Endothelial cell of umbilical vein (primary cell): Measurements from ENCODE around the gene ANKRD34B. TPM values are rescaled to one million over a fixed set of nuclear protein-coding genes. Genes with fewer than 3 reads are reported as not detected.

Experiments used
- BruUV-seq: library from RNA; stranded (reverse); fragments of 400-500 nt; replicated peaks from 2 replicates; lab custom pipeline; 2021; lab: Mats Ljungman, UMichigan
- CTCF ChIA-PET: fragments of 300-600, 350-600 bp; sonication (Branson Sonifier 250); formaldehyde crosslinking; loops from one replicate; lab custom pipeline; 2021; ENCODE audit warnings: antibody characterized with exemption, inconsistent platforms; lab: Charles Lee
- POLR2A ChIA-PET: fragments of 300-600, 350-600 bp; sonication (Branson Sonifier 250); formaldehyde crosslinking; loops from one replicate; lab custom pipeline; 2021; ENCODE audit warnings: antibody characterized with exemption, inconsistent platforms; lab: Charles Lee
- DNase-seq: peaks from one replicate; pipeline ENCODE4 v3.0.0-alpha.2; 2011; ENCODE audit warnings: low read depth, low spot score
- FAIRE-seq: peaks from 2 replicates; lab custom pipeline; 2011; peaks lifted over from hg19 to GRCh38; lab: Jason Lieb, UNC
- H2AFZ ChIP-seq: 2 replicates; pipeline ENCODE4 v1.6.0; 2012; ENCODE audit warnings: low read depth, low read length, control low read depth, inconsistent platforms
- H3K27ac ChIP-seq: 2 replicates; pipeline ENCODE4 v1.5.1; 2011; ENCODE audit warnings: low read depth, mild to moderate bottlenecking, control low read depth, low read length, moderate library complexity; ENCODE audit not compliant: insufficient read depth
- H3K27me3 ChIP-seq, 2 experiments: 2 replicates each; pipeline versions ENCODE4 v1.6.0 to v1.6.1; 2011; ENCODE audit warnings: low read length in 2 of 2, mixed read lengths in 1 of 2; ENCODE audit not compliant: control insufficient read depth in 2 of 2, insufficient read depth in 2 of 2
- H3K36me3 ChIP-seq, 2 experiments: 2 replicates in 1 of 2; 3 replicates in 1 of 2; pipeline ENCODE4 v1.5.1; 2011; ENCODE audit warnings: low read length in 2 of 2, mild to moderate bottlenecking in 1 of 2, moderate library complexity in 1 of 2; ENCODE audit not compliant: control insufficient read depth in 2 of 2, insufficient read depth in 2 of 2; ENCODE audit errors: extremely low read depth in 1 of 2
- H3K4me1 ChIP-seq: 3 replicates; pipeline ENCODE4 v1.5.1; 2011; ENCODE audit warnings: mild to moderate bottlenecking, low read length; ENCODE audit not compliant: control insufficient read depth, insufficient read depth; ENCODE audit errors: extremely low read depth
- H3K4me2 ChIP-seq: 2 replicates; pipeline ENCODE4 v1.6.1; 2011; ENCODE audit warnings: low read length, control low read depth, mixed read lengths; ENCODE audit not compliant: insufficient read depth
- H3K4me3 ChIP-seq, 3 experiments: fragments of 200-600 bp in 1 of 3; sonication (generic), shearing (Covaris generic) in 1 of 3; replicated peaks in 1 of 3; 2 replicates each; pipeline ENCODE4 v1.5.1; 2011 to 2016; ENCODE audit warnings: control low read depth in 3 of 3, low read length in 3 of 3, mild to moderate bottlenecking in 2 of 3, inconsistent platforms in 1 of 3, low read depth in 1 of 3, moderate library complexity in 1 of 3; ENCODE audit not compliant: insufficient read depth in 1 of 3
- H3K79me2 ChIP-seq: 2 replicates; pipeline ENCODE4 v1.6.0; 2012; ENCODE audit warnings: low read length, inconsistent platforms; ENCODE audit not compliant: control insufficient read depth, insufficient read depth
- H3K9ac ChIP-seq: replicated peaks from 2 replicates; pipeline ENCODE3; 2011; ENCODE audit warnings: low read length, control low read depth; ENCODE audit not compliant: insufficient read depth; ENCODE audit errors: extremely low read depth
- H3K9me1 ChIP-seq: replicated peaks from 3 replicates; pipeline ENCODE4 v1.6.0; 2011; ENCODE audit warnings: mild to moderate bottlenecking, low read length; ENCODE audit not compliant: control insufficient read depth, insufficient read depth; ENCODE audit errors: extremely low read depth
- H3K9me3 ChIP-seq: replicated peaks from 2 replicates; pipeline ENCODE4 v1.5.1; 2012; ENCODE audit warnings: low read length, inconsistent platforms; ENCODE audit not compliant: control insufficient read depth, insufficient read depth
- H4K20me1 ChIP-seq: replicated peaks from 2 replicates; pipeline ENCODE3; 2011; ENCODE audit warnings: mild to moderate bottlenecking, low read length; ENCODE audit not compliant: control insufficient read depth, insufficient read depth; ENCODE audit errors: extremely low read depth
- CTCF ChIP-seq, 2 donors: IDR thresholded peaks; 1 replicate in 1 of 2; 2 replicates in 1 of 2; pipeline ENCODE4 v1.5.1; 2011; ENCODE audit warnings: low read length in 2 of 2, mild to moderate bottlenecking in 2 of 2, moderate library complexity in 2 of 2, control low read depth in 1 of 2, inconsistent platforms in 1 of 2, low read depth in 1 of 2; ENCODE audit not compliant: insufficient read depth in 1 of 2; ENCODE audit errors: extremely low read depth in 1 of 2
- EZH2 ChIP-seq: IDR thresholded peaks from 2 replicates; pipeline ENCODE4 v1.6.1; 2012; ENCODE audit warnings: borderline replicate concordance, low read depth, mild to moderate bottlenecking, moderate library complexity, low read length, inconsistent platforms; ENCODE audit not compliant: severe bottlenecking
- POLR2AphosphoS5 ChIP-seq: IDR thresholded peaks from 2 replicates; pipeline ENCODE4 v1.6.1; 2012; ENCODE audit warnings: low read depth, mild to moderate bottlenecking, control low read depth, low read length, moderate library complexity; ENCODE audit not compliant: insufficient read depth
- dilution Hi-C: fragments of 300-500 bp; cut with MboI; formaldehyde crosslinking; loops from one replicate; pipeline ENCODE4 v1.15.0; 2019; ENCODE audit warnings: low sequenced_read_pairs; ENCODE audit not compliant: extremely low pct_ligation_motif_present
- intact Hi-C: fragments of 100-400 bp; cut with micrococcal nuclease; formaldehyde crosslinking; loops from one replicate; pipeline ENCODE4 v1.10.0; 2022
- polyA plus RNA-seq, 4 experiments: library from polyadenylated mRNA; depleted of rRNA in 3 of 4; stranded (reverse) in 3 of 4; unstranded in 1 of 4; fragments of >200 nt; gene quantifications; 2 replicates each; pipeline versions ENCODE4 v1.2.1 to v1.2.3, GENCODE V29; 2011 to 2012; ENCODE audit warnings: missing spikeins in 1 of 4
- total RNA-seq: library from RNA; stranded (reverse); gene quantifications from 2 replicates; pipeline ENCODE4 v1.2.3, GENCODE V29; 2021

Gene ANKRD34B
- total and polyA plus RNA-seq, 2 donors (not counting 3 experiments of a cell fraction or from before 2014, with no cell fraction given) = not detected

DNA sequence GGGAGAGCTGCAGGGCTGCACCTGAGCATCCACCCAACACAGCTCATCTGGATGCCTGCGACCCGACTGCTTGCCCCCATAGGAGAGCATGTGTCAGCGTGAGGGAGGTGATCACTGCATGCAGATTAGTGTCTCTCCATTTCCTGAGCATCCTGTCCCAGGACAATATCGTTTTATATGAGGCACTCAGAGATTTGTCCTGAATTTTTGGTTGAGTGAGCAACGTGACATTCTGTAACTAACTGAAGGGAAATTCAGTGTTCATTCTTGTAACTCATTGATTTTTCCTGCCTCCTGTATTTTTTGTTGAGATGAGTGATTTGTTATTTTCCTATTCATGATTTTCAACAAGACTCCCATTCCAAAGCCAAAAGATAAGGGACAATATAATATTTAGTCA lies 20.7 kb upstream of the ANKRD34B start:
- Histone ChIP-seq H3K27me3 (peaks cover 2 to 4% of the 10 kb centered on the region in 2 experiments), H3K4me2 (no peak overlapping the region), H2AFZ (no peak overlapping the region), H3K36me3 (no peaks in the 10 kb centered on the region), H3K79me2 (no peaks in the 10 kb centered on the region), H3K9me1 (no peaks in the 10 kb centered on the region), H3K27ac (no peak overlapping the region), H3K9ac (no peak overlapping the region), H3K4me1 (no peaks in the 10 kb centered on the region), H3K4me3 (no peak overlapping the region), H4K20me1 (no peaks in the 10 kb centered on the region), H3K9me3 (no peaks in the 10 kb centered on the region)
- FAIRE-seq = no peak
- no TSS peak for BruUV-seq
- intact Hi-C loops (no loop called here), dilution Hi-C loops (no loop called here)
- ChIA-PET CTCF (no interaction called here), POLR2A (no interaction called here)
- TF ChIP-seq EZH2 (no peak), POLR2AphosphoS5 (no peak)
- DNase-seq = no peak

DNA sequence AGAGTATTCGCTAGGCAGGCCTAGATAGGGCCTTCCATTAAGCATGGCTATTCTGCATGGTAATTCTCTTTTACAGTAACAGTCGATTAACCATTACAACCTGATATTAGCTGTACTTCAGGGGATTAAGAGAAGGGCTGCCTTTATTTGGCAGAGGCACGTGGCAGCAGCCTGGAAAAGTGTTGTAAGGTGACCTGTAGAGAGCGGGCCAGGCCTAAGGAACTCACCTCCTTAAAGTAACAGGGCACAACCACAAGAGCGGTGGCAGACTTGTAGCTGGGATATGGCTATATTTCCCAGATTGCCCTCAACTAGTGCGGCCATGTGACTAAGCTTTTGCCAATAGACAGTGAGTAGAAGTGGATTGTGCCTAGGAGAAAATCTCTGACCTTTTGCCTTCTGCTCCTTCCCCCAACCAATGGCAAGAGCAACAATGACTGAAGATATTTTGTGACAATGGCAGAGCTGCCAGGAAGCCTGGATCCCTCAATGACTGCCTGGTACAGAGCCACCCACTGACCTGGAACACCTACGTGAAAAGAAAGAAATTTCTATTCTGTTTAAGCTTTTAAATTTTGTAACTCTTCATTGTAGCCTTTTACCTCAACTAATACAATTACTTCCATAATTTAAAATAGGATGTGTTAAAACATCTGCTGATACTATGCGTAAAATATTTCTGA lies 18.9 kb upstream of the ANKRD34B start:
- CTCF ChIA-PET = no interaction called here
- Histone ChIP-seq H3K36me3 (no peaks in the 10 kb centered on the region), H2AFZ (no peak overlapping the region), H4K20me1 (no peaks in the 10 kb centered on the region), H3K4me2 (no peak overlapping the region), H3K4me1 (no peaks in the 10 kb centered on the region), H3K27me3 (peaks cover 2 to 4% of the 10 kb centered on the region in 2 experiments), H3K4me3 (no peak overlapping the region), H3K9me3 (no peaks in the 10 kb centered on the region), H3K27ac (no peak overlapping the region), H3K9ac (no peak overlapping the region), H3K79me2 (no peaks in the 10 kb centered on the region), H3K9me1 (no peaks in the 10 kb centered on the region)
- POLR2A ChIA-PET = no interaction called here
- TF ChIP-seq CTCF (IDR thresholded peaks at IDR 0.05; ENCODE audit: extremely low read depth in 1 of 2, insufficient read depth in 1 of 2, low read depth in 1 of 2, low read length in 2 of 2) (no peak), POLR2AphosphoS5 (no peak)
- intact Hi-C loops (no loop called here), dilution Hi-C loops (no loop called here)
- FAIRE-seq (no peak), DNase-seq (no peak)
- no TSS peak for BruUV-seq
